ENCODE data around the gene PFKM.

- TF ChIP-seq CTCF (conservative IDR thresholded peaks at IDR 0.05) (no peak), ZFX (IDR thresholded peaks at IDR 0.05) (no peak)
Observed at GRCh38 chr12:48071808-48072207, 47.4 kb upstream of the PFKM start.
